ENCODE results near the gene OGDH. TPM values are rescaled to one million over a fixed set of nuclear protein-coding genes. Genes with fewer than 3 reads are reported as not detected.
A peak's percentile ranks its signal among the peaks of the same experiment; 100 is the strongest.

The OGDH gene
- total RNA-seq, 4 donors from 2014 or later: 98.6 to 146 (median 127) TPM

DNA sequence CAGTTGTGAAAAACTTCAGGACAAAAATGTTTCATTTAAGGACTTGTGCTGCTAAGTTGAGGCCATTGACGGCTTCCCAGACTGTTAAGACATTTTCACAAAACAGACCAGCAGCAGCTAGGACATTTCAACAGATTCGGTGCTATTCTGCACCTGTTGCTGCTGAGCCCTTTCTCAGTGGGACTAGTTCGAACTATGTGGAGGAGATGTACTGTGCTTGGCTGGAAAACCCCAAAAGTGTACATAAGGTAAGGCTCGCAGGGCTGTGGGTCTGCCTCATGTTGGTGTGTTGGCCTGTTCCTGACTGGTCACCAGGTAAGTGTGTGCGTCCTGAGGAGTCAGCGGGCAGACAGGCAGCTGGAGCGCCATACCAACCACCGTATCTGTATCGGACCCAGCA is 17.9 kb downstream of the OGDH start:
- peaks cover 29% of the 10 kb centered on the region for H3K36me3 ChIP-seq
- no peaks in the 10 kb centered on the region for H3K9me3 ChIP-seq
- H3K27me3 ChIP-seq: no peaks in the 10 kb centered on the region
- H3K4me1 ChIP-seq: peaks cover 48% of the 10 kb centered on the region
- TF ChIP-seq POLR2AphosphoS5 (IDR thresholded peaks at IDR 0.05) (no peak), POLR2A (IDR thresholded peaks at IDR 0.05) (no peak), EP300 (IDR thresholded peaks at IDR 0.05) (no peak)
- TF ChIP-seq, protein P1, sequence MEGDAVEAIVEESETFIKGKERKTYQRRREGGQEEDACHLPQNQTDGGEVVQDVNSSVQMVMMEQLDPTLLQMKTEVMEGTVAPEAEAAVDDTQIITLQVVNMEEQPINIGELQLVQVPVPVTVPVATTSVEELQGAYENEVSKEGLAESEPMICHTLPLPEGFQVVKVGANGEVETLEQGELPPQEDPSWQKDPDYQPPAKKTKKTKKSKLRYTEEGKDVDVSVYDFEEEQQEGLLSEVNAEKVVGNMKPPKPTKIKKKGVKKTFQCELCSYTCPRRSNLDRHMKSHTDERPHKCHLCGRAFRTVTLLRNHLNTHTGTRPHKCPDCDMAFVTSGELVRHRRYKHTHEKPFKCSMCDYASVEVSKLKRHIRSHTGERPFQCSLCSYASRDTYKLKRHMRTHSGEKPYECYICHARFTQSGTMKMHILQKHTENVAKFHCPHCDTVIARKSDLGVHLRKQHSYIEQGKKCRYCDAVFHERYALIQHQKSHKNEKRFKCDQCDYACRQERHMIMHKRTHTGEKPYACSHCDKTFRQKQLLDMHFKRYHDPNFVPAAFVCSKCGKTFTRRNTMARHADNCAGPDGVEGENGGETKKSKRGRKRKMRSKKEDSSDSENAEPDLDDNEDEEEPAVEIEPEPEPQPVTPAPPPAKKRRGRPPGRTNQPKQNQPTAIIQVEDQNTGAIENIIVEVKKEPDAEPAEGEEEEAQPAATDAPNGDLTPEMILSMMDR (IDR thresholded peaks at IDR 0.05): no peak
- H3K4me3 ChIP-seq: no peak overlapping the region
- 90% methylated on average over 9 of the region's 9 CpGs for WGBS
- peak in 1 of 2 donors; percentile 11 for DNase-seq (ENCODE audit: low spot score in 2 of 2)
- no peak overlapping the region for H3K27ac ChIP-seq

DNA sequence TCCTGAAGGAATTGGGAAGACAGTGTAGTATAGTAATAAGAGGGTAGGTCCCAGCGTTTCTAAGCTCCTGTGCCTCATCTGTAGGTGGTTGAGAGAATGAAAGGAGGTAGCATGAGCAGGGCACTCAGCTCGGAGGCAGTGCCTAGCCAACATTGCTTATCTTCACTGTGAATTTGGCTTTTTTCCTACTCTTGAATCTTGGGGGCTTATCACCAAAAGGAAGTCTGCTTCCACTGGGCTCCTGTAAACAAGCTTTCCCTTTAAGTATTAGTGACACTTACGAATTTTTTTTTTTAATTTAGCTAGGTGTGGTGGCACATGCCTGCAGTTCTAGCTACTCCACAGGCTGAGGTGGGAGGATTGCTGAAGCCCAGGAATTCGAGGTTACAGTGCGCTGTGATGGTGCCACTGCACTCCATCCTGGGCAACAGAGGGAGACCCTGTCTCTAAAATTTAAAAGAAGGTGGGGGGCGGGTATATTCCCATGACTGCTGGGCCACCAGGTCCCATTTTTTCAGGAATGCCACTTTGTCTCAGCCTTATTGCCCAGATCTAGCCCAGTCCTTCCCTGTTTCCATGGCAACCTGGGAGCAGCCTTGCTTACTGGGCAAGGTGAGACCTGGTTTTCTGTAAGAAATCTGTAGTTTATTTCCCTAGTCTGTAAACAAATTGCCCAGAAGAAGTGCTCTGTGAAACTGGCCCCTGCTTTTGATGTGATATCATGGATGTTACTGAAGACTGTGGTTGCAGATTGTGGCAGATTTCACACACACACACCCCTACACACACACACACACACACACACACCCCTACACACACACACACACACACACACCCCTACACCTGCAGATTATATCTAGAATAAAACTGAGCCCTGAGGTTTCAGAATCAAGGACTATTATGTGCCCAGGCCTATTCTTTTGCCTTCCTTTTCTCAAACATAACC is 19.4 kb downstream of the OGDH start:
- H3K27ac ChIP-seq: no peak overlapping the region
- no peaks in the 10 kb centered on the region for H3K27me3 ChIP-seq
- TF ChIP-seq EP300 (IDR thresholded peaks at IDR 0.05): no peak
- TF ChIP-seq, protein P1 (IDR thresholded peaks at IDR 0.05): no peak
- no peak for TF ChIP-seq POLR2A (IDR thresholded peaks at IDR 0.05)
- no peak for TF ChIP-seq POLR2AphosphoS5 (IDR thresholded peaks at IDR 0.05)
- peak in 1 of 2 donors; percentile 9 for DNase-seq (ENCODE audit: low spot score in 2 of 2)
- no peaks in the 10 kb centered on the region for H3K9me3 ChIP-seq
- H3K4me1 ChIP-seq: peaks cover 34% of the 10 kb centered on the region
- peaks cover 29% of the 10 kb centered on the region for H3K36me3 ChIP-seq
- 80% methylated on average over 6 of the region's 6 CpGs for WGBS
- H3K4me3 ChIP-seq: no peak overlapping the region

DNA sequence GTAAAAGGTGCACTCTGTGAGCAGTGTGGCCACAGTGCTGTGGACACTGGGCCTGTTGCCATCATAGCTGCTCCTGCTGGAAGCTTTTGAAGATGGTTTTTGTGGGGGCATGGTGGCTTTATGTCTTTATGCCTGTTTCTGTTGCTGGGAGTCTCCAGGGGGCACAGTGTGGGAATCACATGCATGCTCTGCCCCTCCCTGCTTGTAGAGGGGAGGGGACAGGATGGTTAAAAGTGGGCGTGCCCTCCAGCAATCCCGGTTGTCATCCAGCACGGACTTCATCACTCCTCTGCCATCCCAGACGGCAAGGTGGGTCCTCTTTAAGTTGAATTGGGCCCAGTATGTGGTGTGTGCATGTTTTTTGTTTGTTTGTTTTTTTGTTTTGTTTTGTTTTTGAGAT is 20.2 kb downstream of the OGDH start:
- no peak for DNase-seq (ENCODE audit: low spot score in 2 of 2)
- Histone ChIP-seq H3K4me1 (peaks cover 29% of the 10 kb centered on the region), H3K27ac (no peak overlapping the region), H3K27me3 (no peaks in the 10 kb centered on the region), H3K4me3 (no peak overlapping the region), H3K9me3 (no peaks in the 10 kb centered on the region), H3K36me3 (peaks cover 29% of the 10 kb centered on the region)
- WGBS: 67% methylated on average over 4 of the region's 4 CpGs
- TF ChIP-seq POLR2AphosphoS5 (IDR thresholded peaks at IDR 0.05) (no peak), POLR2A (IDR thresholded peaks at IDR 0.05) (no peak), EP300 (IDR thresholded peaks at IDR 0.05) (no peak)

DNA sequence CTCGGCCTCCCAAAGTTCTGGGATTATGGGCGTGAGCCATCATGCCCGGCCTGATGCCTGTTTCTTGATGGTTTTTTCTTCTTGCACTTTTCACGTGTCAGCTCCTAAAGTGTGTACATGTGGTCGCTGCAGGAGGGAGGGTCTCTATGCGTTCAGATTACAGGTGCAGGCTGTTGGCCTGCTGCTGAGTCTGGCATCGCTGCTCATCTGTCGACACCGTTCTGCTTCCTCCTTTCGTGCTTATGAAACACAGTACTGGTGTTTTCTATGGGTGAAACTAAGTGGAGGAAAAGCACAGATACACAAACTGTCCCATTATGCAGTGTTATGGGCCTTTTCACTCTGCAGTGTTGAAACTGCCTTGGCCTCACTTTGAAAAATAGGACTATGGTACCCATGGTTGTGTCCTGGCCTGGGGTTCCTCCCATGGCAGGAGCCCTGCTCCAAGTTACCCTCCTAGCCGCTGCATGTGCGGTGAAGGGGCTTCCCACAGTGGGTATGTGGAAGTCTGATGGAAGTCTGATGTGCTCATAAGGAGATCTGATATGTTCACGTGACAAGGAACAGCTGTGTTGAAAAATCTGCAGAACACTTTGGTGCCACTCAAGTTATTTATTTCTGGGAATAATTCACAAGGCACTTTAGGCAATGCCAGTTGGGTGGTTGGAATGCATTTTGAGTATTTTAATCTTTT is 23.5 kb downstream of the OGDH start:
- WGBS: 67% methylated on average over 13 of the region's 13 CpGs
- no peaks in the 10 kb centered on the region for H3K9me3 ChIP-seq
- TF ChIP-seq, protein P1 (IDR thresholded peaks at IDR 0.05): no peak
- TF ChIP-seq POLR2AphosphoS5 (IDR thresholded peaks at IDR 0.05) (no peak), POLR2A (IDR thresholded peaks at IDR 0.05) (no peak), EP300 (IDR thresholded peaks at IDR 0.05) (no peak)
- no peak overlapping the region for H3K4me3 ChIP-seq
- H3K27me3 ChIP-seq: no peaks in the 10 kb centered on the region
- peaks cover 46% of the 10 kb centered on the region for H3K4me1 ChIP-seq
- H3K36me3 ChIP-seq: peaks cover 23% of the 10 kb centered on the region
- no peak for DNase-seq (ENCODE audit: low spot score in 2 of 2)
- peak overlapping the region; percentile 2 for H3K27ac ChIP-seq

DNA sequence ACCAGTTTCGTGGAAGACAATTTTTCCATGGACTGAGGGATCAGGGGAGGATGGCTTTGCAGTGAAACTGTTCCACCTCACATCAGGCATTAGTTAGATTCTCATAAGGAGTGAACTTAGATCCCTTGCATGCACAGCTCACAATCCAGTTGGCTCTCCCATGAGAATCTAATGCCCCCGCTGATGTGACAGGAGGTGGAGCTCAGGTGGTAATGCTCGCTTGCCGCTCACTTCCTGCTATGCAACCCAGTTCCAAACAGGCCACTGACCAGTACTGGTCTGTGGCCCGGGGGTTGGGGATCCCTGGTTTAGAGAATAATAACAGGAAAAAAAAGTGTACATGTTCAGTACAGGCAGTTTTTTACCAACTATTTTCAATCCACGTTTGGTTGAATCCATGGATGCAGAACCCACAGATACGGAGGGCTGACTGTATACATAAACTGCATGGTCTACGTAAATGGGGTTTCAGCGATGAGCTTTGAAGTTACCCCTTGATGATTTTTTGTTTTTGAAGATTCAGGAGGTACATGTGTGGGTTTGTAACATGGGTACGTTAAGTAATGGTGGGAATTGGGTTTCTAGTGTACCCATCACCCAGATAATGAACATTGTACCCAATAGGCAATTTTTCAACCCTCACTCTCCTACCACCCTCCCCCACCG is 24.5 kb downstream of the OGDH start:
- peaks cover 55% of the 10 kb centered on the region for H3K4me1 ChIP-seq
- WGBS: 77% methylated on average over 11 of the region's 11 CpGs
- peaks cover 14% of the 10 kb centered on the region for H3K36me3 ChIP-seq
- no peak for DNase-seq (ENCODE audit: low spot score in 2 of 2)
- peak overlapping the region; percentile 2 for H3K27ac ChIP-seq
- H3K4me3 ChIP-seq: no peak overlapping the region
- H3K9me3 ChIP-seq: no peaks in the 10 kb centered on the region
- no peaks in the 10 kb centered on the region for H3K27me3 ChIP-seq
- TF ChIP-seq POLR2A (IDR thresholded peaks at IDR 0.05) (no peak), POLR2AphosphoS5 (IDR thresholded peaks at IDR 0.05) (no peak), EP300 (IDR thresholded peaks at IDR 0.05) (no peak)
- TF ChIP-seq, protein P1 (IDR thresholded peaks at IDR 0.05): no peak

Data from suprapubic skin (tissue), 4 donors.